Heart left ventricle (tissue), 13 donors: ENCODE measurements around the gene GPLD1.

ENCODE experiments used
- POLR2A ChIP-seq, 2 donors: fragments of 450-650 bp; IDR thresholded peaks; one replicate each; pipeline ENCODE4 v1.6.1; 2017; ENCODE audit warnings: antibody characterized with exemption in 2 of 2, mild to moderate bottlenecking in 2 of 2, moderate library complexity in 2 of 2
- TF ChIP-seq, protein P1 (sequence below), 12 donors: fragments of 200-600 bp; sonication (generic) in 4 of 12; IDR thresholded peaks; one replicate each; pipeline versions ENCODE4 v1.5.0 to v1.8.0; 2018 to 2022; ENCODE audit warnings: antibody characterized with exemption in 12 of 12, mild to moderate bottlenecking in 5 of 12
- donor health status: ischemic (EF 13 %, LVEDD 7.1; RV severe dilation, severe dysfunction).
- donor health status: DM: no; HTN: yes; CAD: no.
- donor health status: DM: no; HTN: no; CAD: no.
- donor health status: ischemic (EF 25% LVEDD 6.9; RV normal size, moderate dysfunction).
- donor health status: ischemic (EF 25% LVEDD 5.7; RV mildly dilated, moderate dysfunction).
- donor health status: ischemic (EF 35%, LVEDD 5.7; RV mildly dilated, moderate dysfunction).
- donor health status: nonischemic (EF 11% LVEDD 7.7; RV severe dilation, severe dysfunction).
- donor health status: DM: yes; HTN: yes; CAD: no.
- donor health status: PGD.
- donor health status: ischemic (EF 29% LVEDD 5.4; RV normal size, mild dysfunction).
- donor health status: nonischemic (EF 23%, LVEDD 6.1; RV moderate dilation, normal function).

DNA sequence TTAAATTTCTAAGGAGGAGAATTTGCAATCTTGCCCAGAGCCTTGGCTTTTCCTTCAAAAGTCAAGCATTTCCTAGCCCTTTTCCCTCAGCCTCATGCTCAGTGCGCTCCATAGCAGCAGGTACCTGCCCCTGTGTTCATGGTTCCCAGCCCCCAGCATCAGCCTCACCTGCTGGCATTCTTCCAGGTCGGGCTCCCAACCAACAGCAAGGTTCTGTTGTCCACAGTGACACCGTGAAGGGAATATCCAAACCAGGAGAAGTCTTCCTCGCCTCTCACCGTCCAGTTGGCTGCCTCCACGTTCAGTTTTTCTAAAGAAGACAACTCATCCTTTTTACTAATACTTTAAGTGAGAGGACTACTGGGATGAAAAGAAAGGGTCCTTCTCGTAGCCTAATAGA lies 42.7 kb downstream of the GPLD1 start:
- TF ChIP-seq, protein P1, sequence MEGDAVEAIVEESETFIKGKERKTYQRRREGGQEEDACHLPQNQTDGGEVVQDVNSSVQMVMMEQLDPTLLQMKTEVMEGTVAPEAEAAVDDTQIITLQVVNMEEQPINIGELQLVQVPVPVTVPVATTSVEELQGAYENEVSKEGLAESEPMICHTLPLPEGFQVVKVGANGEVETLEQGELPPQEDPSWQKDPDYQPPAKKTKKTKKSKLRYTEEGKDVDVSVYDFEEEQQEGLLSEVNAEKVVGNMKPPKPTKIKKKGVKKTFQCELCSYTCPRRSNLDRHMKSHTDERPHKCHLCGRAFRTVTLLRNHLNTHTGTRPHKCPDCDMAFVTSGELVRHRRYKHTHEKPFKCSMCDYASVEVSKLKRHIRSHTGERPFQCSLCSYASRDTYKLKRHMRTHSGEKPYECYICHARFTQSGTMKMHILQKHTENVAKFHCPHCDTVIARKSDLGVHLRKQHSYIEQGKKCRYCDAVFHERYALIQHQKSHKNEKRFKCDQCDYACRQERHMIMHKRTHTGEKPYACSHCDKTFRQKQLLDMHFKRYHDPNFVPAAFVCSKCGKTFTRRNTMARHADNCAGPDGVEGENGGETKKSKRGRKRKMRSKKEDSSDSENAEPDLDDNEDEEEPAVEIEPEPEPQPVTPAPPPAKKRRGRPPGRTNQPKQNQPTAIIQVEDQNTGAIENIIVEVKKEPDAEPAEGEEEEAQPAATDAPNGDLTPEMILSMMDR (IDR thresholded peaks at IDR 0.05), result no peak
- no peak for TF ChIP-seq POLR2A (IDR thresholded peaks at IDR 0.05)
